Activated CD4-positive, alpha-beta T cell treated with anti-CD3 and anti-CD28 coated beads, Interleukin-2, amount 10 ng/mL, durations not matched to agents 7 days and 5 days (primary cell): ENCODE data around the gene SDC1. TPM values are rescaled to one million over a fixed set of nuclear protein-coding genes. Genes with fewer than 3 reads are reported as not detected.

Experiments
- CTCF ChIA-PET: fragments of 350-600 bp; sonication (Branson Sonifier 250); formaldehyde crosslinking; loops from one replicate; lab custom pipeline; 2021; ENCODE audit warnings: antibody characterized with exemption; lab: Charles Lee
- POLR2A ChIA-PET: fragments of 350-600 bp; sonication (Branson Sonifier 250); formaldehyde crosslinking; loops from one replicate; lab custom pipeline; 2021; ENCODE audit warnings: antibody characterized with exemption; lab: Charles Lee
- DNase-seq: peaks from one replicate; pipeline ENCODE4 v3.0.0-alpha.2; 2020
- H3K27ac Mint-ChIP-seq: one replicate; pipeline ENCODE4 v1.8.0; 2021; ENCODE audit warnings: mild to moderate bottlenecking, moderate library complexity, mixed read lengths
- H3K27me3 Mint-ChIP-seq: one replicate; pipeline ENCODE4 v1.8.0; 2021; ENCODE audit warnings: mixed read lengths
- H3K36me3 Mint-ChIP-seq: one replicate; pipeline ENCODE4 v1.8.0; 2021; ENCODE audit warnings: low read depth, mixed read lengths
- H3K4me1 Mint-ChIP-seq: one replicate; pipeline ENCODE4 v1.8.0; 2021; ENCODE audit warnings: mixed read lengths
- H3K4me3 Mint-ChIP-seq: one replicate; pipeline ENCODE4 v1.8.0; 2021; ENCODE audit warnings: mild to moderate bottlenecking, moderate library complexity, mixed read lengths
- H3K9me3 Mint-ChIP-seq: one replicate; pipeline ENCODE4 v1.8.0; 2021; ENCODE audit warnings: mixed read lengths
- total RNA-seq, 2 experiments: library from RNA; stranded (reverse); gene quantifications; one replicate each; pipeline ENCODE4 v1.2.3, GENCODE V29; 2021

The SDC1 gene
- total RNA-seq, 2 experiments from 2014 or later = 0.19 TPM; not detected in 1

- Mint-ChIP-seq H3K27me3 (peaks cover 2% of the 10 kb centered on the region), H3K4me1 (no peaks in the 10 kb centered on the region), H3K4me3 (no peak overlapping the region), H3K36me3 (no peaks in the 10 kb centered on the region), H3K9me3 (no peaks in the 10 kb centered on the region), H3K27ac (no peak overlapping the region)
- DNase-seq = no peak
- ChIA-PET CTCF (no interaction called here), POLR2A (no interaction called here)
Measured at GRCh38 chr2:20180676-20181648, 44.0 kb downstream of the SDC1 start.

GRCh38 chr2:20179755-20180594 is 45.0 kb downstream of the SDC1 start:
- H3K27ac Mint-ChIP-seq = no peak overlapping the region
- peaks cover 2% of the 10 kb centered on the region for H3K27me3 Mint-ChIP-seq
- ChIA-PET CTCF (no interaction called here), POLR2A (no interaction called here)
- no peak overlapping the region for H3K4me3 Mint-ChIP-seq
- DNase-seq = no peak
- no peaks in the 10 kb centered on the region for H3K9me3 Mint-ChIP-seq
- H3K36me3 Mint-ChIP-seq = no peaks in the 10 kb centered on the region
- H3K4me1 Mint-ChIP-seq = no peaks in the 10 kb centered on the region

GRCh38 chr2:20179466-20179754 is 45.5 kb downstream of the SDC1 start:
- CTCF ChIA-PET = no interaction called here
- H3K4me3 Mint-ChIP-seq = no peak overlapping the region
- POLR2A ChIA-PET = no interaction called here
- H3K36me3 Mint-ChIP-seq = no peaks in the 10 kb centered on the region
- H3K4me1 Mint-ChIP-seq = no peaks in the 10 kb centered on the region
- no peaks in the 10 kb centered on the region for H3K9me3 Mint-ChIP-seq
- peaks cover 2% of the 10 kb centered on the region for H3K27me3 Mint-ChIP-seq
- no peak overlapping the region for H3K27ac Mint-ChIP-seq
- no peak for DNase-seq

- POLR2A ChIA-PET = no interaction called here
- no peak for DNase-seq
- H3K4me3 Mint-ChIP-seq = no peak overlapping the region
- H3K36me3 Mint-ChIP-seq = no peaks in the 10 kb centered on the region
- CTCF ChIA-PET = no interaction called here
- peaks cover 2% of the 10 kb centered on the region for H3K27me3 Mint-ChIP-seq
- H3K9me3 Mint-ChIP-seq = no peaks in the 10 kb centered on the region
- H3K27ac Mint-ChIP-seq = no peak overlapping the region
- H3K4me1 Mint-ChIP-seq = no peaks in the 10 kb centered on the region
Measured at GRCh38 chr2:20178666-20179465, 46.1 kb downstream of the SDC1 start.

- Mint-ChIP-seq H3K27ac (no peak overlapping the region), H3K4me3 (no peak overlapping the region), H3K27me3 (peaks cover 2% of the 10 kb centered on the region), H3K9me3 (no peaks in the 10 kb centered on the region), H3K4me1 (no peaks in the 10 kb centered on the region), H3K36me3 (no peaks in the 10 kb centered on the region)
- no peak for DNase-seq
- ChIA-PET POLR2A (no interaction called here), CTCF (no interaction called here)
Measured at GRCh38 chr2:20178249-20178607, 46.7 kb downstream of the SDC1 start.

- no peaks in the 10 kb centered on the region for H3K9me3 Mint-ChIP-seq
- H3K4me1 Mint-ChIP-seq = no peaks in the 10 kb centered on the region
- H3K4me3 Mint-ChIP-seq = no peak overlapping the region
- H3K27me3 Mint-ChIP-seq = peaks cover 2% of the 10 kb centered on the region
- DNase-seq = no peak
- POLR2A ChIA-PET = no interaction called here
- CTCF ChIA-PET = no interaction called here
- H3K36me3 Mint-ChIP-seq = no peaks in the 10 kb centered on the region
- no peak overlapping the region for H3K27ac Mint-ChIP-seq
Measured at GRCh38 chr2:20177556-20178248, 47.2 kb downstream of the SDC1 start.

GRCh38 chr2:20176760-20177159 is 48.2 kb downstream of the SDC1 start:
- Mint-ChIP-seq H3K9me3 (no peaks in the 10 kb centered on the region), H3K4me1 (no peaks in the 10 kb centered on the region), H3K27ac (no peak overlapping the region), H3K4me3 (no peak overlapping the region), H3K27me3 (peaks cover 2% of the 10 kb centered on the region), H3K36me3 (no peaks in the 10 kb centered on the region)
- ChIA-PET CTCF (no interaction called here), POLR2A (no interaction called here)
- DNase-seq = no peak

GRCh38 chr2:20175931-20176330 is 49.0 kb downstream of the SDC1 start:
- no peak overlapping the region for H3K27ac Mint-ChIP-seq
- peaks cover 2% of the 10 kb centered on the region for H3K27me3 Mint-ChIP-seq
- POLR2A ChIA-PET = no interaction called here
- H3K36me3 Mint-ChIP-seq = no peaks in the 10 kb centered on the region
- CTCF ChIA-PET = no interaction called here
- no peaks in the 10 kb centered on the region for H3K4me1 Mint-ChIP-seq
- no peaks in the 10 kb centered on the region for H3K9me3 Mint-ChIP-seq
- no peak for DNase-seq
- H3K4me3 Mint-ChIP-seq = no peak overlapping the region

GRCh38 chr2:20175267-20175666 is 49.7 kb downstream of the SDC1 start:
- Mint-ChIP-seq H3K9me3 (no peaks in the 10 kb centered on the region), H3K27me3 (peaks cover 2% of the 10 kb centered on the region), H3K36me3 (no peaks in the 10 kb centered on the region), H3K4me1 (no peaks in the 10 kb centered on the region), H3K4me3 (no peak overlapping the region), H3K27ac (no peak overlapping the region)
- ChIA-PET CTCF (no interaction called here), POLR2A (no interaction called here)
- no peak for DNase-seq

- Mint-ChIP-seq H3K27me3 (peaks cover 2% of the 10 kb centered on the region), H3K36me3 (no peaks in the 10 kb centered on the region), H3K27ac (no peak overlapping the region), H3K4me1 (no peaks in the 10 kb centered on the region), H3K9me3 (no peaks in the 10 kb centered on the region), H3K4me3 (no peak overlapping the region)
- ChIA-PET POLR2A (no interaction called here), CTCF (interaction anchor here (0.6 kb wide), 1 partner anchor 16 kb away, joined by 3 read pairs; no protein-coding TSS in a partner anchor)
- no peak for DNase-seq
Measured at GRCh38 chr2:20174410-20174809, 50.5 kb downstream of the SDC1 start.

GRCh38 chr2:20173496-20174402 is 51.2 kb downstream of the SDC1 start:
- no peaks in the 10 kb centered on the region for H3K36me3 Mint-ChIP-seq
- POLR2A ChIA-PET = no interaction called here
- H3K4me1 Mint-ChIP-seq = no peaks in the 10 kb centered on the region

More at GRCh38 chr2:20173496-20174402, 51.2 kb downstream of the SDC1 start:
- Mint-ChIP-seq H3K4me3 (no peak overlapping the region), H3K27me3 (peaks cover 2% of the 10 kb centered on the region), H3K27ac (no peak overlapping the region), H3K9me3 (no peaks in the 10 kb centered on the region)
- CTCF ChIA-PET = interaction anchor here (0.6 kb wide), 1 partner anchor 16 kb away, joined by 3 read pairs; no protein-coding TSS in a partner anchor
- no peak for DNase-seq
